Testis (tissue), 2 donors: ENCODE results near the gene ENPP6.

Source experiments
- POLR2A ChIP-seq: fragments of 450-650 bp; IDR thresholded peaks from one replicate; pipeline ENCODE4 v1.6.1; 2017; ENCODE audit warnings: antibody characterized with exemption, mild to moderate bottlenecking, moderate library complexity
- TF ChIP-seq, protein P1 (sequence below), 3 experiments: fragments of 450-650 bp in 2 of 3; fragments of 200-600 bp in 1 of 3; sonication (generic) in 1 of 3; IDR thresholded peaks; one replicate each; pipeline ENCODE4 v1.5.1; 2016 to 2019; ENCODE audit warnings: antibody characterized with exemption in 3 of 3, mild to moderate bottlenecking in 2 of 3, moderate library complexity in 1 of 3

DNA sequence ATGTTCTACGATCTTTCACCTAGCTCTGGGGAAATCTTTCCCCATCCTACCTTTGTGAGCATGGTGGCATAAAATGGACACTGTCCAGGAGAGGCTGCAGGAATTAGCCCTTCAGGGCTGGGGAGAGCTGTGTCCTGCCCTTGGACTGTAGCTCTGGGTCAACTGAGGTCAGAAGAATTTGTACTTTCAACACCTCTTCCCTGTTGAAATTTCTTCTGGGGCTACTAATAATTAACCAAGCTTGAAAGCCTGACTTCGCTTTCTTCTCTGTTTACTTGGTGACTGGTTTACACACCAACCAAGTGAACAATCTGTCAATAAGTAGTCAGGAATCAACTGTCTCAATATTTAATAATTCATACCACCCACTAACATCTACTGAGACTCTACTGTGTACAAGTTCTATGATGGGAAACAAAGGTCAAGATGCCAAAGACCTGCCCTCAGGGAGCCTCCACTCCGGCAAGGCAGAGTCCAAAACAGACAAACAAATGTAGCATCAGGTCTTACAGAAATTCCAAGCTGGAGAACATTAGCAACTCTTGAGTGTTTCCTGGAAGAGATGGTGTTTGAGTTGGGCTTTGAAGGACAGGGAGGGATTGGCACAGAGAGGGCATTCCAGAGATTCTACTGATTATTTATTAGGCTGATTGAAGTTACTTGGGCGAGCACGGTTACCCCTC, 113.1 kb downstream of the ENPP6 start:
- TF ChIP-seq, protein P1, sequence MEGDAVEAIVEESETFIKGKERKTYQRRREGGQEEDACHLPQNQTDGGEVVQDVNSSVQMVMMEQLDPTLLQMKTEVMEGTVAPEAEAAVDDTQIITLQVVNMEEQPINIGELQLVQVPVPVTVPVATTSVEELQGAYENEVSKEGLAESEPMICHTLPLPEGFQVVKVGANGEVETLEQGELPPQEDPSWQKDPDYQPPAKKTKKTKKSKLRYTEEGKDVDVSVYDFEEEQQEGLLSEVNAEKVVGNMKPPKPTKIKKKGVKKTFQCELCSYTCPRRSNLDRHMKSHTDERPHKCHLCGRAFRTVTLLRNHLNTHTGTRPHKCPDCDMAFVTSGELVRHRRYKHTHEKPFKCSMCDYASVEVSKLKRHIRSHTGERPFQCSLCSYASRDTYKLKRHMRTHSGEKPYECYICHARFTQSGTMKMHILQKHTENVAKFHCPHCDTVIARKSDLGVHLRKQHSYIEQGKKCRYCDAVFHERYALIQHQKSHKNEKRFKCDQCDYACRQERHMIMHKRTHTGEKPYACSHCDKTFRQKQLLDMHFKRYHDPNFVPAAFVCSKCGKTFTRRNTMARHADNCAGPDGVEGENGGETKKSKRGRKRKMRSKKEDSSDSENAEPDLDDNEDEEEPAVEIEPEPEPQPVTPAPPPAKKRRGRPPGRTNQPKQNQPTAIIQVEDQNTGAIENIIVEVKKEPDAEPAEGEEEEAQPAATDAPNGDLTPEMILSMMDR (IDR thresholded peaks at IDR 0.05) = no peak
- TF ChIP-seq POLR2A = no peak
